ENCODE measurements around the gene SRL. TPM values are rescaled to one million over a fixed set of nuclear protein-coding genes. Genes with fewer than 3 reads are reported as not detected.

Gene SRL
- total RNA-seq, 1 donor from 2014 or later = 1.2 TPM

DNA sequence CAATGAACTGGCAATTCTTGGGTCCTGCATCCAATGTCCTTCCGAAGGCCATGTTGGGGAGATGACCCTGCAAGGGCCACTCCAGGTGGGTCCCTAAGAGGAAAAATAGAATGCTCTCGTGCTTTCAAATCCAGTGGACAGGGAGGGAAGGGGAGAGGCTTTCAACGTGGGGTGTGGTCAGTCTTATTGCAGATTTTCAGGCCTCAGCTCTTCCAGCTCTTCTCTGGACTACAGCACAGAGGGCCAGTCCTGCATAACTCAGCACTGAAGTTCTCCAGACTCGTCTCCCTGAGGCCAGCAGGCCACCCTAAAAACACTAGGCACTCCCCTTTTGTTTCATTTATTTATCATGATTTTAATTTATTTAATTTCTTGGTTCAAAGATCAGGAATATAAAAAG is 43.1 kb downstream of the SRL start:
- peaks cover 9% of the 10 kb centered on the region for H3K4me1 Mint-ChIP-seq (ENCODE audit: unreplicated experiment)
- DNase-seq (ENCODE audit: extremely low spot score, unreplicated experiment) = no peak
- no peak overlapping the region for H3K27ac Mint-ChIP-seq
- TF ChIP-seq, protein P1, sequence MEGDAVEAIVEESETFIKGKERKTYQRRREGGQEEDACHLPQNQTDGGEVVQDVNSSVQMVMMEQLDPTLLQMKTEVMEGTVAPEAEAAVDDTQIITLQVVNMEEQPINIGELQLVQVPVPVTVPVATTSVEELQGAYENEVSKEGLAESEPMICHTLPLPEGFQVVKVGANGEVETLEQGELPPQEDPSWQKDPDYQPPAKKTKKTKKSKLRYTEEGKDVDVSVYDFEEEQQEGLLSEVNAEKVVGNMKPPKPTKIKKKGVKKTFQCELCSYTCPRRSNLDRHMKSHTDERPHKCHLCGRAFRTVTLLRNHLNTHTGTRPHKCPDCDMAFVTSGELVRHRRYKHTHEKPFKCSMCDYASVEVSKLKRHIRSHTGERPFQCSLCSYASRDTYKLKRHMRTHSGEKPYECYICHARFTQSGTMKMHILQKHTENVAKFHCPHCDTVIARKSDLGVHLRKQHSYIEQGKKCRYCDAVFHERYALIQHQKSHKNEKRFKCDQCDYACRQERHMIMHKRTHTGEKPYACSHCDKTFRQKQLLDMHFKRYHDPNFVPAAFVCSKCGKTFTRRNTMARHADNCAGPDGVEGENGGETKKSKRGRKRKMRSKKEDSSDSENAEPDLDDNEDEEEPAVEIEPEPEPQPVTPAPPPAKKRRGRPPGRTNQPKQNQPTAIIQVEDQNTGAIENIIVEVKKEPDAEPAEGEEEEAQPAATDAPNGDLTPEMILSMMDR (conservative IDR thresholded peaks at IDR 0.05) = no peak
- H3K4me3 Mint-ChIP-seq = no peak overlapping the region
- H3K9me3 Mint-ChIP-seq = no peaks in the 10 kb centered on the region
- no peaks in the 10 kb centered on the region for H3K36me3 Mint-ChIP-seq
- H3K27me3 Mint-ChIP-seq = no peaks in the 10 kb centered on the region

DNA sequence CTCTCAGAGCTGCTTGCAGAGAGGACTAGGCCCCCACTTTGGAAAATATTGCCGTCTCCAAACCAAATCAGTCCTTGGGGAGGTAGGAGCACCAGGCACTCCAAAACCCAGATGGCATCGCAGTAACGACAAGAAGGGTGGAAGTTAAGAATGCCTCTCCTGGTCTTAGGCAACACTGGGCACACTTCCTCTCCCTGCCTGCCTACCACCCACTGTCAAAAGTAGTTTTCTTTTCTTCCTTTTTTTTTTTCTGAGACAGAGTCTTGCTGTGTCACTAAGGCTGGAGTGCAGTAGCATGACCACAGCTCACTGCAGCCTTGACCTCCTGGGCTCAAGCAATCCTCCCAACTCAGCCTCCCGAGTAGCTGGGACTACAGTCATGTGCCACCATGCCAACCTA is 47.2 kb downstream of the SRL start:
- no peak overlapping the region for H3K27ac Mint-ChIP-seq
- TF ChIP-seq, protein P1 (conservative IDR thresholded peaks at IDR 0.05) = no peak
- H3K9me3 Mint-ChIP-seq = no peaks in the 10 kb centered on the region
- H3K36me3 Mint-ChIP-seq = no peaks in the 10 kb centered on the region
- H3K4me3 Mint-ChIP-seq = no peak overlapping the region
- H3K27me3 Mint-ChIP-seq = peaks cover 3% of the 10 kb centered on the region
- DNase-seq (ENCODE audit: extremely low spot score, unreplicated experiment) = no peak
- H3K4me1 Mint-ChIP-seq (ENCODE audit: unreplicated experiment) = peaks cover 2% of the 10 kb centered on the region

DNA sequence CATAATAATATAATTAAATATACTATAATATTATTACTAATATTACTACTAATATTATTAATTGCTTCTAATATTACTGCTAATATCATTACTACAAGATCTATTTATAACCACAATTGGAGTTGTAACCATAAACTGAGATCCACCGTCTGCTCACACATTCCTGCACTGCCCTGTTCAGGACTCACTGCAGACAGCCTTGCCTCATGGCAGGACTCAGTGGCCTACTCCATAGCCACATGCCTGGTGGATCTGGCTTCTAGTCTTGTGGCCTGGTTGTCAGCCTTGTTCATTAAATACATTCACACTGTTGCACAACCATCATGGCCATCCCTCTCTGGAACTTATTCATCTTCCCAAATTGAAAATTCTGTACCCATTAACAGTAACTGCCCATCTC is 48.0 kb downstream of the SRL start:
- TF ChIP-seq, protein P1 (conservative IDR thresholded peaks at IDR 0.05) = no peak
- Mint-ChIP-seq H3K27me3 (peaks cover 10% of the 10 kb centered on the region), H3K9me3 (no peaks in the 10 kb centered on the region), H3K27ac (no peak overlapping the region), H3K4me3 (no peak overlapping the region), H3K4me1 (ENCODE audit: unreplicated experiment) (peaks cover 8% of the 10 kb centered on the region), H3K36me3 (no peaks in the 10 kb centered on the region)
- DNase-seq (ENCODE audit: extremely low spot score, unreplicated experiment) = no peak

DNA sequence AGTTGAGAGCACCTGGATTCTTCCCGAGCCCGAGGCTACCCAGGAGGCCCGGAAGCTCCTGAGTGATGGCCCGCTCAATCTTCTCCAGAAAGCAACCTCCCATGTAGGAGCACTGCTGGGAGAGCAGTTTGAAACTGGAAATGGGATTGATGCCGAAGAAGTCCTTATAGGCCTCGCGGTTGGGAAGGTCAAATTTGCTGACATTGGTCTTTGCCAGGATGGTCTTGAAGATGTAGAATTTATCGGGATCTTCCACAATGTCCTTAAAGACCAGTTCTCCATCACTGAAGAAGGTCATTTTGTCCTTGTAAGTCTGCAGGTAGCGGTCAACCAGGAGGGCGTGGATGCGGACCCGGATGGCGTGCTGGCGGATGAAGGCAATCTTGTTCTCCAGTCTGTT is 49.7 kb downstream of the SRL start:
- TF ChIP-seq, protein P1 (conservative IDR thresholded peaks at IDR 0.05) = no peak
- peaks cover 13% of the 10 kb centered on the region for H3K27me3 Mint-ChIP-seq
- DNase-seq (ENCODE audit: extremely low spot score, unreplicated experiment) = no peak
- H3K4me3 Mint-ChIP-seq = no peak overlapping the region
- H3K27ac Mint-ChIP-seq = no peak overlapping the region
- no peaks in the 10 kb centered on the region for H3K9me3 Mint-ChIP-seq
- H3K36me3 Mint-ChIP-seq = no peaks in the 10 kb centered on the region
- H3K4me1 Mint-ChIP-seq (ENCODE audit: unreplicated experiment) = peaks cover 12% of the 10 kb centered on the region

DNA sequence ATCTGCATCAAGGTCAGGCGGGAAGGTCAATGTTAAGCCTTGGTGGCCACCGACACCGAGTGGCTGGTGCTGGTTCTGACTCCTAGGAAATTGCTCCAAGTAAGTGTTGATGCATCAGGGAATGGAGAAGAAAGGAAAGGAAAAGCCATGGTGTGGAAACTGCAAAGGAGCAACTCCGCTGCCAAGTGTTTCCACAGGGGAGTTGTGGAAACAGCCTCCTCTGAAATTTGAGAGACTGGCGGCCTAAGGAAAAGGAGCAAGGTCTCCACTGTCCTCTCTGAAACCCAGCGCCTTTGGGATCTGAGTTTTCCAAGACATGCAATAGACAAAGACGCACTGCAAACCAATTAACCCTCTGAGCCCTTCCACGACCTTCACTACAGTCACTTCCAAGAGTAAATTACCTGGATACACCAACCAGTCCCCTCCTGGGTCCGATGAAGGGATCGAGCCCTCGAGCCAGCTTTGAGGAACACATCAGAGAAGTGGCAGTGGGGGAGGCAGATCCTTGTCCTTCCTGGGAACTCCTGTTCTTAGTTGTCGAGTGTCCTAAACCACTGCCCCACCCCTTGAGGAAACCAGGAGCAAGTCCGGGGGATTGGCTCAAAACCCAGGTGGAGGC is 51.1 kb downstream of the SRL start:
- no peaks in the 10 kb centered on the region for H3K9me3 Mint-ChIP-seq
- peaks cover 12% of the 10 kb centered on the region for H3K4me1 Mint-ChIP-seq (ENCODE audit: unreplicated experiment)
- DNase-seq (ENCODE audit: extremely low spot score, unreplicated experiment) = no peak
- no peaks in the 10 kb centered on the region for H3K36me3 Mint-ChIP-seq
- TF ChIP-seq, protein P1 (conservative IDR thresholded peaks at IDR 0.05) = no peak
- H3K4me3 Mint-ChIP-seq = no peak overlapping the region
- no peak overlapping the region for H3K27ac Mint-ChIP-seq
- peaks cover 13% of the 10 kb centered on the region for H3K27me3 Mint-ChIP-seq

DNA sequence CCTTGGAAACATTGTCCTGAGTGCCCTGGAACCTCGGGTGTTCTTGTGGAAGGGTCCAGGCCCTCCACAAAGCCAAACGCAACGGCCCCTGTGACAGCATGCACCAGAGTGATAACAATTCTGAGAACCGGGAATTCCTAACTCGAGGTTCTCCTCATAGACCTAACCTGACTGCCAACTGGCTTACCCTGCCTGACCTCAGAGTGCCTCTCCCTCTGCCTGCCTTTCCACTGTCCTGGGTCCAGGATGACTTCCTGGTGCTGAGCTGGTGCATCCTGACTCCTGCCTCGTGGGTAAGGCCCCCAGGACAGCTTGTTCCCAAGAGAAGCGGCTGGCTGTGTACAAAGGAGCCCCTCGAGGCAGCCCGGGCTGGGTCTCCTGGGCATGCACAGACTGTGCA is 51.8 kb downstream of the SRL start:
- Mint-ChIP-seq H3K27me3 (peaks cover 13% of the 10 kb centered on the region), H3K36me3 (no peaks in the 10 kb centered on the region), H3K4me1 (ENCODE audit: unreplicated experiment) (peaks cover 12% of the 10 kb centered on the region), H3K27ac (no peak overlapping the region), H3K9me3 (no peaks in the 10 kb centered on the region), H3K4me3 (no peak overlapping the region)
- no peak for DNase-seq (ENCODE audit: extremely low spot score, unreplicated experiment)
- TF ChIP-seq, protein P1 (conservative IDR thresholded peaks at IDR 0.05) = no peak

Data from type B pancreatic cell (in vitro differentiated cells).